ENCODE data around the gene TUBB6. TPM values are rescaled to one million over a fixed set of nuclear protein-coding genes. Genes with fewer than 3 reads are reported as not detected.

TUBB6 gene
- total and polyA plus RNA-seq, 2 donors (not counting 1 experiment from before 2014, with no cell fraction given), result 269 to 646 TPM

DNA sequence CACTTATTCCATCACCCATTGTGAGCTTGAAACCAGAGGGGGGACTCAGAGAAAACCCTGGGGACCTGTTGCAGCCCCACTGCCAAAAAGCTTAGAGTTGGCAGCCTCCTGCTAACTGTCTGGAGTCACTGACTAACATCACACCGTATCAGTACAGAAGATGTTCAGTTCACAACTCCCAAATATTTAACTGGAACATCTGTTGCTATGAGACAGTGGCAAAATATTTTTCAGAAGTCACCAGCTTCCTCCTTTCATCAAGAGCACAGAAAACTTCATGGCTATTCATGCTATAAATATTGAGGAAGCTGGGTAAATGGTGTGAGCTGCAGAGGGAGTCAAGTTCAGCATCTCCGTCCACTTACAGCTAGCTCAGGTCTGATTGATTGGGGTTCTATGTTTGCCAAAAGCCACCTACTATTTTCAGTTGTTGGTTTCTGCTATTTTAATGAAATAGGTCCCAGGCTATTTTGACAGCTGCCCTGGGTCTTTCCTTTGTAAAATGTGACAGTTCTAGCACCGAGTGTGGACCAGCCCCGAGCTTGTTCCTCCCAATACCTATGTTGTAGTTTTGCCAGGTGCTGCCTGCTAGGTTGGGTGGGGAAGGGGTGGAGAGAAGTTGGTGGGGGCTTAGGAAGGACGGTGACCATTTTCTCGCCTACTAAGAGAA lies 9.8 kb downstream of the TUBB6 start:
- no peak overlapping the region for H3K9ac ChIP-seq (ENCODE audit: insufficient read depth, low read length)
- peaks cover 5% of the 10 kb centered on the region for H4K20me1 ChIP-seq (ENCODE audit: control insufficient read depth, extremely low read depth, insufficient read depth, low read length)
- H3K4me1 ChIP-seq (ENCODE audit: control insufficient read depth, extremely low read depth, insufficient read depth, low read length), result peaks cover 12% of the 10 kb centered on the region
- H3K36me3 ChIP-seq (ENCODE audit: control insufficient read depth, insufficient read depth, low read length), result peaks cover 17% of the 10 kb centered on the region
- no peak overlapping the region for H3K4me2 ChIP-seq (ENCODE audit: extremely low read depth, insufficient read depth, low read length)
- peak; percentile 54 to 57 for DNase-seq (ENCODE audit: low read depth in 2 of 2)
- H3K4me3 ChIP-seq (replicated peaks in 1 of 4; ENCODE audit: control extremely low read depth in 1 of 4, insufficient read depth in 1 of 4, low read depth in 3 of 4, low read length in 4 of 4), result no peak overlapping the region
- H2AFZ ChIP-seq (ENCODE audit: low read length), result no peak overlapping the region
- no peaks in the 10 kb centered on the region for H3K9me3 ChIP-seq (ENCODE audit: control insufficient read depth, insufficient read depth, low read depth, low read length)
- no peak for TF ChIP-seq EZH2 (IDR thresholded peaks at IDR 0.05; ENCODE audit: low read length, missing control alignments)
- TF ChIP-seq, protein P1, sequence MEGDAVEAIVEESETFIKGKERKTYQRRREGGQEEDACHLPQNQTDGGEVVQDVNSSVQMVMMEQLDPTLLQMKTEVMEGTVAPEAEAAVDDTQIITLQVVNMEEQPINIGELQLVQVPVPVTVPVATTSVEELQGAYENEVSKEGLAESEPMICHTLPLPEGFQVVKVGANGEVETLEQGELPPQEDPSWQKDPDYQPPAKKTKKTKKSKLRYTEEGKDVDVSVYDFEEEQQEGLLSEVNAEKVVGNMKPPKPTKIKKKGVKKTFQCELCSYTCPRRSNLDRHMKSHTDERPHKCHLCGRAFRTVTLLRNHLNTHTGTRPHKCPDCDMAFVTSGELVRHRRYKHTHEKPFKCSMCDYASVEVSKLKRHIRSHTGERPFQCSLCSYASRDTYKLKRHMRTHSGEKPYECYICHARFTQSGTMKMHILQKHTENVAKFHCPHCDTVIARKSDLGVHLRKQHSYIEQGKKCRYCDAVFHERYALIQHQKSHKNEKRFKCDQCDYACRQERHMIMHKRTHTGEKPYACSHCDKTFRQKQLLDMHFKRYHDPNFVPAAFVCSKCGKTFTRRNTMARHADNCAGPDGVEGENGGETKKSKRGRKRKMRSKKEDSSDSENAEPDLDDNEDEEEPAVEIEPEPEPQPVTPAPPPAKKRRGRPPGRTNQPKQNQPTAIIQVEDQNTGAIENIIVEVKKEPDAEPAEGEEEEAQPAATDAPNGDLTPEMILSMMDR (conservative IDR thresholded peaks at IDR 0.05 in 1 of 2, IDR thresholded peaks at IDR 0.05 in 1 of 2; ENCODE audit: low read depth in 1 of 2, low read length in 2 of 2), result no peak
- H3K79me2 ChIP-seq (ENCODE audit: control insufficient read depth, insufficient read depth, low read length), result peaks cover 87% of the 10 kb centered on the region
- H3K27ac ChIP-seq (ENCODE audit: insufficient read depth, low read length), result peak overlapping the region; percentile 64
- H3K27me3 ChIP-seq (ENCODE audit: control insufficient read depth, insufficient read depth, low read length), result no peaks in the 10 kb centered on the region

DNA sequence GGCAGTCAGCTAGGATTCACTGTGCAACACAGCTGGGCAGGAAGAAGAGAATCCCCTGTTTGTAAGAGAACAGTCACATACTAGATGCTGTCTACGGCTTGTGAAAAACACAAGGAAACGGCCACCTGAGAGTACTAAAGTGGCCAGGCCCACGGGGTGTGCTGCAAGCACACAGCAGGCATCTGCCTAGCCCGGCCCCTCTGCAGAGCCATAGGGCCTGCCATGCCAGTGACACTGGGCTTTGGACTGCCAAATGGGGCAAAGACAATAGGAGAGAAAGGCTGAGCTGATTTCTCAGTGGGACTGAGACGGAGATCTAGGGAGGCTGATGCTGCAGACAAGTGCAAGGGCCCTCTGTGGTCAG lies 10.3 kb downstream of the TUBB6 start:
- TF ChIP-seq, protein P1 (conservative IDR thresholded peaks at IDR 0.05 in 1 of 2, IDR thresholded peaks at IDR 0.05 in 1 of 2; ENCODE audit: low read depth in 1 of 2, low read length in 2 of 2), result no peak
- Histone ChIP-seq H3K36me3 (ENCODE audit: control insufficient read depth, insufficient read depth, low read length) (peaks cover 18% of the 10 kb centered on the region), H3K4me2 (ENCODE audit: extremely low read depth, insufficient read depth, low read length) (no peak overlapping the region), H2AFZ (ENCODE audit: low read length) (no peak overlapping the region), H4K20me1 (ENCODE audit: control insufficient read depth, extremely low read depth, insufficient read depth, low read length) (peaks cover 5% of the 10 kb centered on the region), H3K79me2 (ENCODE audit: control insufficient read depth, insufficient read depth, low read length) (peaks cover 88% of the 10 kb centered on the region), H3K4me1 (ENCODE audit: control insufficient read depth, extremely low read depth, insufficient read depth, low read length) (peaks cover 12% of the 10 kb centered on the region), H3K4me3 (replicated peaks in 1 of 4; ENCODE audit: control extremely low read depth in 1 of 4, insufficient read depth in 1 of 4, low read depth in 3 of 4, low read length in 4 of 4) (no peak overlapping the region), H3K9ac (ENCODE audit: insufficient read depth, low read length) (no peak overlapping the region), H3K27ac (ENCODE audit: insufficient read depth, low read length) (peak overlapping the region; percentile 64), H3K27me3 (ENCODE audit: control insufficient read depth, insufficient read depth, low read length) (no peaks in the 10 kb centered on the region), H3K9me3 (ENCODE audit: control insufficient read depth, insufficient read depth, low read depth, low read length) (no peaks in the 10 kb centered on the region)
- DNase-seq (ENCODE audit: low read depth in 2 of 2), result no peak

DNA sequence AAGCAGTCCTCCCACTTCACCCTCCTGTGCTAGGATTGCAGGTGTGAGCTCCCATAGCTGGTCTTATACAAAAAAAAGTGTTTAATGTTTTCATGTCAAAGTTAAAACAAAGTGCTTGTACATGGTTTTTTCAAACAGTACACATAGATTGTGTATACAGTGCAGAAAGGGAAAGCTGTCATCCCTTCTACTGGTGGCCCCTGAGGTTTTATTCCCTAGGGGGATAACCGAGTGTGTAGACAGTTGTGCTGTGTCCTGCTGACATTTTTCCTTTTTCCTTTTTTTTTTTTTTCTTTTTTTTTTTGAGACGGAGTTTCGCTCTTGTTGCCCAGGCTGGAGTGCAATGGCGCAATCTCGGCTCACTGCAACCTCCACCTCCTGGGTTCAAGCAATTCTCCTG lies 10.8 kb downstream of the TUBB6 start:
- DNase-seq (ENCODE audit: low read depth in 2 of 2), result no peak
- H3K27ac ChIP-seq (ENCODE audit: insufficient read depth, low read length), result peak overlapping the region; percentile 64

More for the DNA sequence above, 10.8 kb downstream of the TUBB6 start:
- Histone ChIP-seq H3K4me1 (ENCODE audit: control insufficient read depth, extremely low read depth, insufficient read depth, low read length) (peaks cover 12% of the 10 kb centered on the region), H4K20me1 (ENCODE audit: control insufficient read depth, extremely low read depth, insufficient read depth, low read length) (peaks cover 5% of the 10 kb centered on the region), H2AFZ (ENCODE audit: low read length) (no peak overlapping the region), H3K4me2 (ENCODE audit: extremely low read depth, insufficient read depth, low read length) (no peak overlapping the region), H3K9ac (ENCODE audit: insufficient read depth, low read length) (no peak overlapping the region), H3K27me3 (ENCODE audit: control insufficient read depth, insufficient read depth, low read length) (no peaks in the 10 kb centered on the region), H3K4me3 (replicated peaks in 1 of 4; ENCODE audit: control extremely low read depth in 1 of 4, insufficient read depth in 1 of 4, low read depth in 3 of 4, low read length in 4 of 4) (no peak overlapping the region), H3K79me2 (ENCODE audit: control insufficient read depth, insufficient read depth, low read length) (peaks cover 82% of the 10 kb centered on the region), H3K36me3 (ENCODE audit: control insufficient read depth, insufficient read depth, low read length) (peaks cover 18% of the 10 kb centered on the region), H3K9me3 (ENCODE audit: control insufficient read depth, insufficient read depth, low read depth, low read length) (no peaks in the 10 kb centered on the region)
- TF ChIP-seq, protein P1 (conservative IDR thresholded peaks at IDR 0.05 in 1 of 2, IDR thresholded peaks at IDR 0.05 in 1 of 2; ENCODE audit: low read depth in 1 of 2, low read length in 2 of 2), result no peak
- TF ChIP-seq EZH2 (IDR thresholded peaks at IDR 0.05; ENCODE audit: low read length, missing control alignments), result no peak

All from fibroblast of lung (primary cell).